ENCODE measurements around the gene PIEZO2.

GRCh38 chr18:11113937-11114336, 35.4 kb downstream of the PIEZO2 start:
- TF ChIP-seq CTCF (IDR thresholded peaks at IDR 0.05) (no peak), ZFX (IDR thresholded peaks at IDR 0.05; ENCODE audit: borderline replicate concordance) (no peak)
